ENCODE results near the gene RPL22.

The RPL22 gene

DNA sequence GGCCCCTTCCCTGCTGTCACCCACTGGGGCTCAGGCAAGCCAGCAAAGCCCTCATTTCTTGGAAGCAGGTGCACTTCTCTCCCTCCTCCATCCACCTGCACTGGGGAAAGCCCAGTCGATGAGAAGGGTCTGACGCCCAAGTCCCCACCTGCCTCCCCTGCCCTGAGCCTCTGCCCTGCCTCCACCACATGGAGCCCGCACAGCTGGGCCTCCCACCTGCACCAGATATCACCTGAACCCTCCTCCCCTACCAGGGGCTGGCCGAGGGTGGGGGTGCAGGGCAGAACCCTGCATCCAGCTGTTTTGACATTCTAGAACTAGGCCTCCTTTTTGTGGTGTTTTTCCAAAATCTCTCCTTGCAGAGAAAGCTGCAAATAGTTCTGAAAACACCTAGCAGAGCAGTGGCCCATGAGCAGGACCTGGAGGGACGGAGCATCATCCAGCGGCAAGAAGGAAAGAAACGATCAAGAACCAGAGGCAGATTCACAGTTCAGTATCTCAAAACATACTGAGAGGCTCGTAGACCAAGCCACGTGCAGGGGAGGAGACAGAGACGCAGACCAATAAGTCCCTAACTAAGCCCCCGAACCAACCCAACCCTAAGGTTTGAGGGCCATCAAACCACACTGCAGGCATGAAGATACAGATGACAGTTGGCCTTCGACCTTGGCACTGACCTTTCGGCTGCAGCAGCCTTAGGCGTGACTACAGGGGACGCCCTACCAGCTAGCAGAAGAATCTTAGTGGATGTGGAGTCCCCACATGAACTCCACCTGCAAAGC is 36.0 kb downstream of the RPL22 start:
- TF ChIP-seq, protein P1, sequence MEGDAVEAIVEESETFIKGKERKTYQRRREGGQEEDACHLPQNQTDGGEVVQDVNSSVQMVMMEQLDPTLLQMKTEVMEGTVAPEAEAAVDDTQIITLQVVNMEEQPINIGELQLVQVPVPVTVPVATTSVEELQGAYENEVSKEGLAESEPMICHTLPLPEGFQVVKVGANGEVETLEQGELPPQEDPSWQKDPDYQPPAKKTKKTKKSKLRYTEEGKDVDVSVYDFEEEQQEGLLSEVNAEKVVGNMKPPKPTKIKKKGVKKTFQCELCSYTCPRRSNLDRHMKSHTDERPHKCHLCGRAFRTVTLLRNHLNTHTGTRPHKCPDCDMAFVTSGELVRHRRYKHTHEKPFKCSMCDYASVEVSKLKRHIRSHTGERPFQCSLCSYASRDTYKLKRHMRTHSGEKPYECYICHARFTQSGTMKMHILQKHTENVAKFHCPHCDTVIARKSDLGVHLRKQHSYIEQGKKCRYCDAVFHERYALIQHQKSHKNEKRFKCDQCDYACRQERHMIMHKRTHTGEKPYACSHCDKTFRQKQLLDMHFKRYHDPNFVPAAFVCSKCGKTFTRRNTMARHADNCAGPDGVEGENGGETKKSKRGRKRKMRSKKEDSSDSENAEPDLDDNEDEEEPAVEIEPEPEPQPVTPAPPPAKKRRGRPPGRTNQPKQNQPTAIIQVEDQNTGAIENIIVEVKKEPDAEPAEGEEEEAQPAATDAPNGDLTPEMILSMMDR (IDR thresholded peaks at IDR 0.05; ENCODE audit: control insufficient read depth, insufficient read depth, low read depth, low read length, missing control alignments), result no peak
- DNase-seq (ENCODE audit: low read depth), result no peak
- no peak overlapping the region for H3K4me3 ChIP-seq (ENCODE audit: control insufficient read depth, low read depth, low read length)

GRCh38 chr1:6162773-6163172 is 36.6 kb downstream of the RPL22 start:
- no peak for DNase-seq (ENCODE audit: low read depth)
- no peak overlapping the region for H3K4me3 ChIP-seq (ENCODE audit: control insufficient read depth, low read depth, low read length)
- TF ChIP-seq, protein P1 (IDR thresholded peaks at IDR 0.05; ENCODE audit: control insufficient read depth, insufficient read depth, low read depth, low read length, missing control alignments), result no peak

- TF ChIP-seq, protein P1 (IDR thresholded peaks at IDR 0.05; ENCODE audit: control insufficient read depth, insufficient read depth, low read depth, low read length, missing control alignments), result no peak
- DNase-seq (ENCODE audit: low read depth), result no peak
- no peak overlapping the region for H3K4me3 ChIP-seq (ENCODE audit: control insufficient read depth, low read depth, low read length)
Measured at GRCh38 chr1:6162341-6162740, 37.1 kb downstream of the RPL22 start.

DNA sequence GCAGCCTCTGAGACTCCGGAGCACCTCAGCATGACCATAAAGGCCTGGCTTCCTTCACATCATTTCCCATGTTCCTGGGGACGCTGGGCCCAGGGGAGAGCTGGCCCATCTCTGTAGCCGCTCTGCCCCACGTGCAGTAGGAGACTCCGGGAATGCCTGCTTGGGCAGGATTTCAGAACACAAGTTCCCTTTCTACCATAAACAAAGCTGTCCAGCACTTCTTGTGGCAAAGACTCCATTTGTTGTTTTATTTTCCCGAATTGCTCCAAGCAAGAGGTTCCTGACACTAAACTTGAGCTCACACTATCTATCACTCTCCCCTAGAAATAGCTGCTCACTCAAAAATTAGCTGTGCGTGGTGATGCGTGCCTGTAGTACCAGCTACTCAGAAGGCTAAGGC is 41.2 kb downstream of the RPL22 start:
- H3K4me3 ChIP-seq (ENCODE audit: control insufficient read depth, low read depth, low read length), result no peak overlapping the region
- no peak for DNase-seq (ENCODE audit: low read depth)
- TF ChIP-seq, protein P1 (IDR thresholded peaks at IDR 0.05; ENCODE audit: control insufficient read depth, insufficient read depth, low read depth, low read length, missing control alignments), result no peak

DNA sequence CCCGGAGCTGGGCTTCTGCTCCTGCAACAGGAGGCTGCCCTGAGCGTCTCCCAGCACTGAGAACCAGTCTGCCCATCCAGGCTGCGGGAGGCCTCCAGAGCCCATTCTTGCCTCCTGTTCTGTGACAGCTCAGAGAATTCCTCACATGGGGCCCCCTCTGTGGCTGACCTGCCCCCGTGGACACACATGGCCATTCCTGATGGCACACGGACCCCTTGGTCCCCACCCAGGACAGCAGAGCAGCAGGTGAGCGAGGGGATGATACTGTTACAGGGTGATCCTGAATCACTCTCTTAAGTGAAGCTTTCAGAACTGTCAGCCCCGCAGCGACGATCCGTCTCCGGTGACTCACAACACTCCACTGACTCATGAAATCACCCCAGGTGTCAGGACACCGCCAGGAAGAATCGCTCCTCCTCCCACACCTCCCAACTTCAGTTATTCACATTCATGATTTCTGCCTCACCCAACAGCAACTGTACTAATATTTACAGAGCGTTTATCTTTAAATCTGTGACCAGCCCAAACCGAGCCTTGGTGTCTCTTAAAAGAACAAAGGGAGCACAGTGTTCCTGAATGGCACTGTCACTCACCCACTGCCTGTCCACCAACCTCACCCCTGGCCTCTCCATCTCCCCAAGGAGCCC is 41.7 kb downstream of the RPL22 start:
- TF ChIP-seq, protein P1 (IDR thresholded peaks at IDR 0.05; ENCODE audit: control insufficient read depth, insufficient read depth, low read depth, low read length, missing control alignments), result no peak
- H3K4me3 ChIP-seq (ENCODE audit: control insufficient read depth, low read depth, low read length), result no peak overlapping the region
- DNase-seq (ENCODE audit: low read depth), result no peak

DNA sequence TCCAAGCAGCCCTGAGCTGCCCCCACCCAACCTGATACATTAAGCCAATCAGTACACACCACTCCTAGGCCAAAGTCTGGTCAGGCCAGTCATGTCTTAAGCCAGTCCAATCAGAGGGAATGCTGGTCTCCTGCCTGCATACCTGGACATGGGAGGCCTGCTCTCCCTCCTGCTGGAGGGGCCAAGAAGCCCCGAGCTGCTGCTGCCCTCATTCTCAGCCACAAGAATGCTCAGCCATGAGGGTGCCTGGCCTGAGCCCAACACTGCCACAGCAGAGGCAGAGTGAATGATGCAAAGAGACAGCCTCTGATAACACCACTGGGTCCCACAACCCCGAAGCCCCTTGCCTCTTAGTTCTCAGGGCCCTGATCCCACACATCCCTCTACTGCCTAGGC is 42.3 kb downstream of the RPL22 start:
- no peak overlapping the region for H3K4me3 ChIP-seq (ENCODE audit: control insufficient read depth, low read depth, low read length)
- TF ChIP-seq, protein P1 (IDR thresholded peaks at IDR 0.05; ENCODE audit: control insufficient read depth, insufficient read depth, low read depth, low read length, missing control alignments), result no peak
- no peak for DNase-seq (ENCODE audit: low read depth)
